Activated CD8-positive, alpha-beta T cell treated with anti-CD3 and anti-CD28 coated beads for 36 hours (primary cell): ENCODE results near the gene DLG5. TPM values are rescaled to one million over a fixed set of nuclear protein-coding genes. Genes with fewer than 3 reads are reported as not detected.

Experiments
- ATAC-seq: fragments of 200-7000 bp; cut with Tn5 transposase; one replicate; pipeline ENCODE4 v1.10.0; 2021; ENCODE audit warnings: mild to moderate bottlenecking, moderate library complexity
- CTCF ChIA-PET: fragments of 350-600 bp; sonication (Branson Sonifier 250); formaldehyde crosslinking; loops from one replicate; lab custom pipeline; 2021; ENCODE audit warnings: antibody characterized with exemption; lab: Charles Lee
- POLR2A ChIA-PET: fragments of 350-600 bp; sonication (Branson Sonifier 250); formaldehyde crosslinking; loops from one replicate; lab custom pipeline; 2021; ENCODE audit warnings: antibody characterized with exemption; lab: Charles Lee
- DNase-seq: peaks from one replicate; pipeline ENCODE4 v3.0.0-alpha.2; 2020
- H3K27ac Mint-ChIP-seq: one replicate; pipeline ENCODE4 v1.8.0; 2021; ENCODE audit warnings: mild to moderate bottlenecking, mixed read lengths
- H3K27me3 Mint-ChIP-seq: one replicate; pipeline ENCODE4 v1.8.0; 2021; ENCODE audit warnings: mixed read lengths
- H3K36me3 Mint-ChIP-seq: one replicate; pipeline ENCODE4 v1.8.0; 2021; ENCODE audit warnings: low read depth, mixed read lengths
- H3K4me1 Mint-ChIP-seq: one replicate; pipeline ENCODE4 v1.8.0; 2021; ENCODE audit warnings: low read depth, mixed read lengths
- H3K4me3 Mint-ChIP-seq: one replicate; pipeline ENCODE4 v1.8.0; 2021; ENCODE audit warnings: mild to moderate bottlenecking, moderate library complexity, mixed read lengths
- H3K9me3 Mint-ChIP-seq: one replicate; pipeline ENCODE4 v1.8.0; 2021; ENCODE audit warnings: mixed read lengths
- intact Hi-C: fragments of 100-400 bp; cut with micrococcal nuclease; formaldehyde crosslinking; loops from one replicate; pipeline ENCODE4 v1.10.0; 2022
- total RNA-seq, 2 experiments: library from RNA; stranded (reverse); gene quantifications; one replicate each; pipeline ENCODE4 v1.2.3, GENCODE V29; 2021
- TF ChIP-seq, protein P1 (sequence below): fragments of 200-600 bp; IDR thresholded peaks from one replicate; pipeline ENCODE4 v1.8.0; 2022; ENCODE audit warnings: antibody characterized with exemption, mild to moderate bottlenecking

The DLG5 gene
- total RNA-seq, 2 experiments from 2014 or later, result 2.7 to 4.8 TPM

- no peak overlapping the region for H3K27ac Mint-ChIP-seq
- CTCF ChIA-PET, result no interaction called here
- TF ChIP-seq, protein P1, sequence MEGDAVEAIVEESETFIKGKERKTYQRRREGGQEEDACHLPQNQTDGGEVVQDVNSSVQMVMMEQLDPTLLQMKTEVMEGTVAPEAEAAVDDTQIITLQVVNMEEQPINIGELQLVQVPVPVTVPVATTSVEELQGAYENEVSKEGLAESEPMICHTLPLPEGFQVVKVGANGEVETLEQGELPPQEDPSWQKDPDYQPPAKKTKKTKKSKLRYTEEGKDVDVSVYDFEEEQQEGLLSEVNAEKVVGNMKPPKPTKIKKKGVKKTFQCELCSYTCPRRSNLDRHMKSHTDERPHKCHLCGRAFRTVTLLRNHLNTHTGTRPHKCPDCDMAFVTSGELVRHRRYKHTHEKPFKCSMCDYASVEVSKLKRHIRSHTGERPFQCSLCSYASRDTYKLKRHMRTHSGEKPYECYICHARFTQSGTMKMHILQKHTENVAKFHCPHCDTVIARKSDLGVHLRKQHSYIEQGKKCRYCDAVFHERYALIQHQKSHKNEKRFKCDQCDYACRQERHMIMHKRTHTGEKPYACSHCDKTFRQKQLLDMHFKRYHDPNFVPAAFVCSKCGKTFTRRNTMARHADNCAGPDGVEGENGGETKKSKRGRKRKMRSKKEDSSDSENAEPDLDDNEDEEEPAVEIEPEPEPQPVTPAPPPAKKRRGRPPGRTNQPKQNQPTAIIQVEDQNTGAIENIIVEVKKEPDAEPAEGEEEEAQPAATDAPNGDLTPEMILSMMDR, result no peak
- no peak overlapping the region for H3K4me3 Mint-ChIP-seq
- H3K9me3 Mint-ChIP-seq, result peaks cover 14% of the 10 kb centered on the region
- peaks cover 11% of the 10 kb centered on the region for H3K27me3 Mint-ChIP-seq
- no peak for ATAC-seq
- DNase-seq, result no peak
- H3K36me3 Mint-ChIP-seq, result peaks cover 5% of the 10 kb centered on the region
- no peaks in the 10 kb centered on the region for H3K4me1 Mint-ChIP-seq
- POLR2A ChIA-PET, result no interaction called here
- intact Hi-C loops, result no loop called here
Observed at GRCh38 chr10:77949167-77949566, 22.6 kb upstream of the DLG5 start.

GRCh38 chr10:77946084-77946483, 19.5 kb upstream of the DLG5 start:
- ChIA-PET POLR2A (no interaction called here), CTCF (no interaction called here)
- peaks cover 3% of the 10 kb centered on the region for H3K4me1 Mint-ChIP-seq
- peaks cover 5% of the 10 kb centered on the region for H3K36me3 Mint-ChIP-seq
- no peak overlapping the region for H3K27ac Mint-ChIP-seq
- intact Hi-C loops, result no loop called here
- ATAC-seq (no peak), DNase-seq (no peak)
- peaks cover 9% of the 10 kb centered on the region for H3K9me3 Mint-ChIP-seq
- TF ChIP-seq, protein P1, result no peak
- peaks cover 16% of the 10 kb centered on the region for H3K27me3 Mint-ChIP-seq
- no peak overlapping the region for H3K4me3 Mint-ChIP-seq

- intact Hi-C loops, result no loop called here
- Mint-ChIP-seq H3K9me3 (no peaks in the 10 kb centered on the region), H3K27me3 (peaks cover 12% of the 10 kb centered on the region), H3K27ac (no peak overlapping the region), H3K4me3 (no peak overlapping the region), H3K36me3 (no peaks in the 10 kb centered on the region), H3K4me1 (peaks cover 3% of the 10 kb centered on the region)
- CTCF ChIA-PET, result no interaction called here
- DNase-seq, result no peak
- TF ChIP-seq, protein P1, result no peak
- POLR2A ChIA-PET, result no interaction called here
- ATAC-seq, result no peak
Observed at GRCh38 chr10:77944519-77944918, 18.0 kb upstream of the DLG5 start.

GRCh38 chr10:77943121-77943901, 16.8 kb upstream of the DLG5 start:
- no peak for DNase-seq
- peaks cover 10% of the 10 kb centered on the region for H3K27me3 Mint-ChIP-seq
- H3K4me1 Mint-ChIP-seq, result peaks cover 3% of the 10 kb centered on the region
- intact Hi-C loops, result no loop called here
- CTCF ChIA-PET, result no interaction called here
- H3K36me3 Mint-ChIP-seq, result no peaks in the 10 kb centered on the region
- no peak overlapping the region for H3K4me3 Mint-ChIP-seq
- H3K27ac Mint-ChIP-seq, result no peak overlapping the region
- no peaks in the 10 kb centered on the region for H3K9me3 Mint-ChIP-seq
- TF ChIP-seq, protein P1, result no peak
- POLR2A ChIA-PET, result no interaction called here
- ATAC-seq, result peak; percentile 58

- no peaks in the 10 kb centered on the region for H3K36me3 Mint-ChIP-seq
- peaks cover 10% of the 10 kb centered on the region for H3K27me3 Mint-ChIP-seq
- H3K9me3 Mint-ChIP-seq, result no peaks in the 10 kb centered on the region
- H3K4me3 Mint-ChIP-seq, result no peak overlapping the region
- CTCF ChIA-PET, result no interaction called here
- TF ChIP-seq, protein P1, result no peak
- intact Hi-C loops, result no loop called here
- no peak overlapping the region for H3K27ac Mint-ChIP-seq
- no peak for ATAC-seq
- peaks cover 3% of the 10 kb centered on the region for H3K4me1 Mint-ChIP-seq
- DNase-seq, result no peak
- POLR2A ChIA-PET, result no interaction called here
Observed at GRCh38 chr10:77941790-77942189, 15.2 kb upstream of the DLG5 start.
